ENCODE data around the gene CRYL1. TPM values are rescaled to one million over a fixed set of nuclear protein-coding genes. Genes with fewer than 3 reads are reported as not detected.

Gene CRYL1
- total RNA-seq, 4 donors from 2014 or later, result 75.0 to 188 (median 145) TPM

GRCh38 chr13:20472531-20472930, 53.1 kb downstream of the CRYL1 start:
- no peak for DNase-seq
- no peak overlapping the region for H3K4me3 ChIP-seq
- in situ Hi-C loops (cut with MboI; ENCODE audit: low pct_ligation_motif_present in 1 of 4, low pct_unique_long_range_greater_than_20kb in 1 of 4, low sequenced_read_pairs in 3 of 4), result no loop called here
- no peaks in the 10 kb centered on the region for H3K9me3 ChIP-seq
- H3K27me3 ChIP-seq, result no peaks in the 10 kb centered on the region
- no peak overlapping the region for H3K27ac ChIP-seq
- WGBS, 2 donors (ENCODE audit: low coverage in 1 of 2), result 94 to 100% methylated on average over 2 to 8 of the region's 8 CpGs
- no peaks in the 10 kb centered on the region for H3K36me3 ChIP-seq
- TF ChIP-seq POLR2A (IDR thresholded peaks at IDR 0.05), result no peak
- TF ChIP-seq CTCF (IDR thresholded peaks at IDR 0.05), result no peak
- no peak for TF ChIP-seq POLR2AphosphoS5 (IDR thresholded peaks at IDR 0.05)
- TF ChIP-seq EP300 (IDR thresholded peaks at IDR 0.05; ENCODE audit: low read depth), result no peak
- no peaks in the 10 kb centered on the region for H3K4me1 ChIP-seq
- intact Hi-C loops (cut with DNase I; ENCODE audit: low total_unique reads), result no loop called here

GRCh38 chr13:20470136-20470535, 55.5 kb downstream of the CRYL1 start:
- in situ Hi-C loops (cut with MboI; ENCODE audit: low pct_ligation_motif_present in 1 of 4, low pct_unique_long_range_greater_than_20kb in 1 of 4, low sequenced_read_pairs in 3 of 4), result no loop called here
- Histone ChIP-seq H3K4me3 (no peak overlapping the region), H3K4me1 (peaks cover 0 to 10% (median 8%) of the 10 kb centered on the region in 4 donors), H3K27ac (no peak overlapping the region), H3K36me3 (no peaks in the 10 kb centered on the region), H3K27me3 (no peaks in the 10 kb centered on the region), H3K9me3 (no peaks in the 10 kb centered on the region)
- 94 to 100% methylated on average over 3 to 8 of the region's 8 CpGs for WGBS, 2 donors (ENCODE audit: low coverage in 1 of 2)
- no peak for DNase-seq
- no peak for TF ChIP-seq EP300 (IDR thresholded peaks at IDR 0.05; ENCODE audit: low read depth)
- intact Hi-C loops (cut with DNase I; ENCODE audit: low total_unique reads), result no loop called here

- in situ Hi-C loops (cut with MboI; ENCODE audit: low pct_ligation_motif_present in 1 of 4, low pct_unique_long_range_greater_than_20kb in 1 of 4, low sequenced_read_pairs in 3 of 4) (no loop called here), intact Hi-C loops (cut with DNase I; ENCODE audit: low total_unique reads) (no loop called here)
- Histone ChIP-seq H3K36me3 (no peaks in the 10 kb centered on the region), H3K27ac (no peak overlapping the region), H3K4me3 (no peak overlapping the region), H3K27me3 (no peaks in the 10 kb centered on the region), H3K9me3 (no peaks in the 10 kb centered on the region), H3K4me1 (peaks cover 0 to 13% (median 11%) of the 10 kb centered on the region in 4 donors)
- TF ChIP-seq POLR2AphosphoS5 (IDR thresholded peaks at IDR 0.05) (no peak), EP300 (IDR thresholded peaks at IDR 0.05; ENCODE audit: low read depth) (no peak), POLR2A (IDR thresholded peaks at IDR 0.05) (no peak), CTCF (IDR thresholded peaks at IDR 0.05) (no peak)
- WGBS, 2 donors (ENCODE audit: low coverage in 1 of 2), result 87 to 100% methylated on average over 2 of the region's 2 CpGs
- no peak for DNase-seq
These were observed 59.3 kb downstream of the CRYL1 start for GRCh38 chr13:20466371-20466770.

DNA sequence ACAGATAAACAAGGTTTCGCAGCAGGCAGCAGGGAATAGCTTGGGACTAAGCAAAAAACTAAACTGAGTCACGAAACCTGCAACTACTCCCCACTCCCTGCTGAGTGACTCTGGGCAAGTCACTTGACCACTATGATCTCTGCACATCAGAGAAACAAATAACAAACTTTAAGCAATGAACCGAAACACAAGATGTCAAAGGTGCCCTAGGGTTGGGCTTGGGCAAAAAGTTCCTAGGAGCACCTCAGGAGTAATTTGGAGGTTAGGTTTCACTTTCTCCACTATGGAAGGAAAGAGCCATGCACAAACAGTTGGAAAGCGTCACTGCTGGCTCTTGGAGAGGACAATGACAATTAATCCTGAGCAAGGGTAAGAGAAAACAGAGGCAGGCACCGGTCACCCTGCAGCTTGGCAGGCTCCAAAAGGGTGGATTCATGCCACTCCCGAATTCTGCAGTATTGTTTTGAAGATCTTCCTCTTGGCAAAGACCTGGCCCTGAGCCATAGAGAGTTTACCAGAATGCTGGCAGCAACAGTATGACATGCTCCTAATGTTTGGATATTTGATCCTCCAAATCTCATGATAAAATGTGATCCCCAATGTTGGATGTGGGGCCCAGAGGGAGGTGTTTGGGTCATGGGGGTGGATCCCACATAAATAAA, 60.3 kb downstream of the CRYL1 start:
- intact Hi-C loops (cut with DNase I; ENCODE audit: low total_unique reads) (no loop called here), in situ Hi-C loops (cut with MboI; ENCODE audit: low pct_ligation_motif_present in 1 of 4, low pct_unique_long_range_greater_than_20kb in 1 of 4, low sequenced_read_pairs in 3 of 4) (no loop called here)
- peaks cover 0 to 13% (median 11%) of the 10 kb centered on the region in 4 donors for H3K4me1 ChIP-seq
- peak overlapping the region in 2 of 4 donors; percentile 1 to 35 for H3K27ac ChIP-seq
- no peaks in the 10 kb centered on the region for H3K36me3 ChIP-seq
- H3K27me3 ChIP-seq, result no peaks in the 10 kb centered on the region
- 0 to 45% methylated on average over 1 to 6 of the region's 6 CpGs for WGBS, 2 donors (ENCODE audit: low coverage in 1 of 2)
- H3K9me3 ChIP-seq, result no peaks in the 10 kb centered on the region
- peak overlapping the region in 1 of 4 donors; percentile 13 for H3K4me3 ChIP-seq
- no peak for TF ChIP-seq POLR2AphosphoS5 (IDR thresholded peaks at IDR 0.05)
- TF ChIP-seq EP300 (IDR thresholded peaks at IDR 0.05; ENCODE audit: low read depth), result no peak
- TF ChIP-seq CTCF (IDR thresholded peaks at IDR 0.05), result no peak
- TF ChIP-seq POLR2A (IDR thresholded peaks at IDR 0.05), result no peak
- peak; percentile 42 for DNase-seq

DNA sequence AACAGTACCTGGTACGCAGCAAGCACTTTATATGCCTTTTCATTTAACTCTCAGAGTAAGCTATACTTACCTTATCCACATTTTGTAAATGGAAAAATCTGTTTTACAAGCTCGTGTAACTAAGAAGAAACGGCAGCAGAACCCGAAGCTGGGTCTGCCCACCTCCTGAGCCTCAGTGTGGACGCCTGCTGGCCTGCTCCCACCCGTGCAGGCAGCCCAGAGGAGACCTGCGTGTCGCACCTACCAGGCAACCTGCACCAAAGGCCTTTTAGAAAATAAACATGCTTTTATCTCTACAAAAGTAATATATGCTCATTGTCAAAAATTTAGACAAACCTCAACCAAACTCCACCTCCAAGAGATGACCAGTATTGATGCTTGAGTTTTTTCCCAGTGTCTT, 62.7 kb downstream of the CRYL1 start:
- no peaks in the 10 kb centered on the region for H3K36me3 ChIP-seq
- no peak for DNase-seq
- no peaks in the 10 kb centered on the region for H3K27me3 ChIP-seq
- in situ Hi-C loops (cut with MboI; ENCODE audit: low pct_ligation_motif_present in 1 of 4, low pct_unique_long_range_greater_than_20kb in 1 of 4, low sequenced_read_pairs in 3 of 4), result no loop called here
- H3K27ac ChIP-seq, result no peak overlapping the region
- WGBS, 2 donors (ENCODE audit: low coverage in 1 of 2), result 71 to 82% methylated on average over 4 to 8 of the region's 8 CpGs
- no peak overlapping the region for H3K4me3 ChIP-seq
- TF ChIP-seq POLR2AphosphoS5 (IDR thresholded peaks at IDR 0.05) (no peak), CTCF (IDR thresholded peaks at IDR 0.05) (no peak), POLR2A (IDR thresholded peaks at IDR 0.05) (no peak), EP300 (IDR thresholded peaks at IDR 0.05; ENCODE audit: low read depth) (no peak)
- no peaks in the 10 kb centered on the region for H3K9me3 ChIP-seq
- H3K4me1 ChIP-seq, result peaks cover 0 to 13% (median 11%) of the 10 kb centered on the region in 4 donors
- intact Hi-C loops (cut with DNase I; ENCODE audit: low total_unique reads), result no loop called here

All from transverse colon (tissue), 4 donors.